Effector memory CD4-positive, alpha-beta T cell (primary cell): ENCODE measurements around the gene MST1R.

Experiments
- DNase-seq, 3 donors: peaks; one replicate each; pipeline ENCODE4 v3.0.0-alpha.2; 2020
- H3K27ac ChIP-seq: 2 replicates; pipeline ENCODE4 v1.7.0; 2013; ENCODE audit warnings: mild to moderate bottlenecking, low read length, moderate library complexity; ENCODE audit not compliant: insufficient read depth, poor library complexity, severe bottlenecking
- H3K27me3 ChIP-seq: replicated peaks from 2 replicates; pipeline ENCODE4 v1.7.0; 2013; ENCODE audit warnings: mild to moderate bottlenecking, low read length; ENCODE audit not compliant: insufficient read depth, control insufficient read depth, poor library complexity, severe bottlenecking
- H3K36me3 ChIP-seq: 2 replicates; pipeline ENCODE4 v1.7.0; 2013; ENCODE audit warnings: mild to moderate bottlenecking, low read length, moderate library complexity; ENCODE audit not compliant: control insufficient read depth, insufficient read depth
- H3K4me1 ChIP-seq: 2 replicates; pipeline ENCODE4 v1.7.0; 2013; ENCODE audit warnings: low read length, mild to moderate bottlenecking; ENCODE audit not compliant: control insufficient read depth, insufficient read depth, poor library complexity, severe bottlenecking
- H3K4me3 ChIP-seq: 2 replicates; pipeline ENCODE4 v1.7.0; 2013; ENCODE audit warnings: low read length, low read depth, mild to moderate bottlenecking; ENCODE audit not compliant: insufficient read depth, poor library complexity, severe bottlenecking
- H3K9me3 ChIP-seq: 2 replicates; pipeline ENCODE4 v1.7.0; 2013; ENCODE audit warnings: mild to moderate bottlenecking, low read length, moderate library complexity; ENCODE audit not compliant: control insufficient read depth

Gene MST1R

GRCh38 chr3:49900491-49901153, 3.1 kb downstream of the MST1R start:
- no peak for DNase-seq
- H3K4me3 ChIP-seq, result no peak overlapping the region

GRCh38 chr3:49899815-49900214, 3.9 kb downstream of the MST1R start:
- H3K27ac ChIP-seq, result no peak overlapping the region
- no peak for DNase-seq
- no peaks in the 10 kb centered on the region for H3K27me3 ChIP-seq

More at GRCh38 chr3:49900491-49901153, 3.1 kb downstream of the MST1R start:
- H3K9me3 ChIP-seq, result no peaks in the 10 kb centered on the region
- no peaks in the 10 kb centered on the region for H3K27me3 ChIP-seq
- peaks cover 16% of the 10 kb centered on the region for H3K4me1 ChIP-seq
- H3K27ac ChIP-seq, result no peak overlapping the region
- H3K36me3 ChIP-seq, result no peaks in the 10 kb centered on the region

GRCh38 chr3:49898991-49899390, 4.7 kb downstream of the MST1R start:
- Histone ChIP-seq H3K27me3 (no peaks in the 10 kb centered on the region), H3K36me3 (no peaks in the 10 kb centered on the region), H3K4me1 (peaks cover 7% of the 10 kb centered on the region), H3K27ac (no peak overlapping the region), H3K4me3 (no peak overlapping the region), H3K9me3 (no peaks in the 10 kb centered on the region)
- no peak for DNase-seq

More at GRCh38 chr3:49899815-49900214, 3.9 kb downstream of the MST1R start:
- H3K4me3 ChIP-seq, result no peak overlapping the region
- H3K4me1 ChIP-seq, result peaks cover 15% of the 10 kb centered on the region
- no peaks in the 10 kb centered on the region for H3K36me3 ChIP-seq
- H3K9me3 ChIP-seq, result no peaks in the 10 kb centered on the region

- Histone ChIP-seq H3K4me1 (no peaks in the 10 kb centered on the region), H3K9me3 (no peaks in the 10 kb centered on the region), H3K36me3 (no peaks in the 10 kb centered on the region), H3K27ac (no peak overlapping the region), H3K27me3 (no peaks in the 10 kb centered on the region), H3K4me3 (no peak overlapping the region)
- DNase-seq, result no peak
Measured at GRCh38 chr3:49896345-49896744, 7.3 kb downstream of the MST1R start.

- no peak for DNase-seq
- Histone ChIP-seq H3K9me3 (no peaks in the 10 kb centered on the region), H3K4me3 (no peak overlapping the region), H3K36me3 (no peaks in the 10 kb centered on the region), H3K27ac (no peak overlapping the region), H3K4me1 (no peaks in the 10 kb centered on the region), H3K27me3 (no peaks in the 10 kb centered on the region)
Measured at GRCh38 chr3:49895791-49896190, 7.9 kb downstream of the MST1R start.

GRCh38 chr3:49889296-49889695, 14.4 kb downstream of the MST1R start:
- no peaks in the 10 kb centered on the region for H3K27me3 ChIP-seq
- no peaks in the 10 kb centered on the region for H3K9me3 ChIP-seq
- no peaks in the 10 kb centered on the region for H3K36me3 ChIP-seq
- no peaks in the 10 kb centered on the region for H3K4me1 ChIP-seq
- H3K27ac ChIP-seq, result no peak overlapping the region
- no peak overlapping the region for H3K4me3 ChIP-seq
- DNase-seq, result no peak

- Histone ChIP-seq H3K9me3 (no peaks in the 10 kb centered on the region), H3K27me3 (no peaks in the 10 kb centered on the region), H3K4me3 (no peak overlapping the region), H3K36me3 (no peaks in the 10 kb centered on the region), H3K4me1 (no peaks in the 10 kb centered on the region), H3K27ac (no peak overlapping the region)
- DNase-seq, result no peak
Measured at GRCh38 chr3:49886922-49887265, 16.8 kb downstream of the MST1R start.

GRCh38 chr3:49883998-49884397, 19.7 kb downstream of the MST1R start:
- no peaks in the 10 kb centered on the region for H3K4me1 ChIP-seq
- H3K27me3 ChIP-seq, result no peaks in the 10 kb centered on the region
- H3K4me3 ChIP-seq, result no peak overlapping the region
- DNase-seq, result no peak
- H3K36me3 ChIP-seq, result no peaks in the 10 kb centered on the region
- no peak overlapping the region for H3K27ac ChIP-seq
- H3K9me3 ChIP-seq, result no peaks in the 10 kb centered on the region

GRCh38 chr3:49882166-49882565, 21.5 kb downstream of the MST1R start:
- Histone ChIP-seq H3K36me3 (no peaks in the 10 kb centered on the region), H3K4me3 (no peak overlapping the region), H3K27me3 (no peaks in the 10 kb centered on the region), H3K9me3 (no peaks in the 10 kb centered on the region), H3K27ac (no peak overlapping the region), H3K4me1 (no peaks in the 10 kb centered on the region)
- no peak for DNase-seq

GRCh38 chr3:49880581-49881315, 22.9 kb downstream of the MST1R start:
- no peaks in the 10 kb centered on the region for H3K36me3 ChIP-seq
- H3K4me3 ChIP-seq, result no peak overlapping the region
- H3K9me3 ChIP-seq, result no peaks in the 10 kb centered on the region
- no peak for DNase-seq
- no peaks in the 10 kb centered on the region for H3K4me1 ChIP-seq
- H3K27ac ChIP-seq, result no peak overlapping the region
- H3K27me3 ChIP-seq, result no peaks in the 10 kb centered on the region
